K562 (cell line): ENCODE results near the gene CLCN6. TPM values are rescaled to one million over a fixed set of nuclear protein-coding genes. Genes with fewer than 3 reads are reported as not detected.

Experiments used
- ATAC-seq: fragments of 200-7000 bp; cut with Tn5 transposase; 3 replicates; pipeline ENCODE4 v1.9.1; 2020; ENCODE audit warnings: moderate library complexity
- BruUV-seq: library from RNA; stranded (reverse); fragments of 400-500 nt; replicated peaks from 2 replicates; lab custom pipeline; 2021; lab: Mats Ljungman, UMichigan
- CTCF ChIA-PET: fragments of 300-600 bp; formaldehyde crosslinking; extraction: SDS; loops from one replicate; lab custom pipeline; 2021; ENCODE audit warnings: low intra/inter-chr PET ratio; lab: Yijun Ruan, JAX
- POLR2A ChIA-PET: fragments of 300-600, 350-650 bp; sonication (Branson Sonifier 250); formaldehyde crosslinking; extraction: SDS; loops from one replicate; lab custom pipeline; 2021; ENCODE audit warnings: antibody characterized with exemption, inconsistent platforms; lab: Yijun Ruan, JAX
- DNase-seq, 4 experiments: peaks; one replicate each; pipeline versions ENCODE4 v3.0.0 to v3.0.0-alpha.2; 2011 to 2018; ENCODE audit warnings: low spot score in 3 of 4, mixed read lengths in 3 of 4; ENCODE audit errors: extremely low read depth in 1 of 4
- FAIRE-seq: peaks from 2 replicates; lab custom pipeline; 2011; peaks lifted over from hg19 to GRCh38; lab: Jason Lieb, UNC
- H2AFZ ChIP-seq: 2 replicates; pipeline ENCODE4 v1.6.0; 2011; ENCODE audit warnings: low read depth, low read length, control low read depth, inconsistent platforms
- H3K27ac ChIP-seq: fragments of 200-600 bp; 3 replicates; pipeline ENCODE4 v1.8.0; 2011; ENCODE audit warnings: low read depth, mild to moderate bottlenecking, control low read depth, inconsistent platforms, low read length, moderate library complexity, mixed read lengths; ENCODE audit errors: extremely low read depth
- H3K27me3 ChIP-seq, 2 experiments: fragments of 300-600 bp in 1 of 2; 2 replicates in 1 of 2; 3 replicates in 1 of 2; pipeline versions ENCODE4 v1.6.0 to v1.8.0; 2011; ENCODE audit warnings: inconsistent platforms in 2 of 2, low read length in 2 of 2, mild to moderate bottlenecking in 1 of 2, mixed read lengths in 1 of 2, moderate library complexity in 1 of 2; ENCODE audit not compliant: control insufficient read depth in 2 of 2, insufficient read depth in 2 of 2
- H3K36me3 ChIP-seq: fragments of 300-600 bp; 3 replicates; pipeline ENCODE4 v1.8.0; 2011; ENCODE audit warnings: mild to moderate bottlenecking, low read length, inconsistent platforms; ENCODE audit not compliant: control insufficient read depth, insufficient read depth
- H3K4me1 ChIP-seq, 2 experiments: fragments of 200-600 bp in 1 of 2; replicated peaks in 1 of 2; 2 replicates in 1 of 2; 3 replicates in 1 of 2; pipeline versions ENCODE4 v1.5.1 to v1.8.0; 2011; ENCODE audit warnings: inconsistent platforms in 2 of 2, low read length in 2 of 2, mild to moderate bottlenecking in 1 of 2, mixed read lengths in 1 of 2, moderate library complexity in 1 of 2; ENCODE audit not compliant: control insufficient read depth in 2 of 2, insufficient read depth in 2 of 2
- H3K4me2 ChIP-seq: 2 replicates; pipeline ENCODE4 v1.6.1; 2011; ENCODE audit warnings: low read length, control low read depth, inconsistent platforms, mixed read lengths; ENCODE audit not compliant: insufficient read depth
- H3K4me3 ChIP-seq: fragments of 200-600 bp; sonication (generic), shearing (Covaris generic); 2 replicates; pipeline ENCODE4 v1.5.1; 2016; ENCODE audit warnings: control low read depth, inconsistent platforms
- H3K79me2 ChIP-seq: fragments of 200-600 bp; 3 replicates; pipeline ENCODE4 v1.8.0; 2011; ENCODE audit warnings: low read length, inconsistent platforms; ENCODE audit not compliant: control insufficient read depth, insufficient read depth
- H3K9ac ChIP-seq, 2 experiments: 2 replicates each; pipeline versions ENCODE4 v1.6.0 to v1.6.1; 2011; ENCODE audit warnings: low read depth in 2 of 2, low read length in 2 of 2, control low read depth in 1 of 2, inconsistent platforms in 1 of 2, mild to moderate bottlenecking in 1 of 2, mixed read lengths in 1 of 2; ENCODE audit not compliant: insufficient read depth in 1 of 2
- H3K9me1 ChIP-seq: one replicate; pipeline ENCODE4 v1.6.0; 2011; ENCODE audit warnings: inconsistent platforms, mild to moderate bottlenecking, low read length, moderate library complexity; ENCODE audit not compliant: control insufficient read depth, insufficient read depth
- H3K9me3 ChIP-seq: replicated peaks from 2 replicates; pipeline ENCODE4 v1.5.1; 2011; ENCODE audit warnings: low read depth, low read length, inconsistent platforms; ENCODE audit not compliant: control insufficient read depth, insufficient read depth
- H4K20me1 ChIP-seq: replicated peaks from 2 replicates; pipeline ENCODE4 v1.6.1; 2011; ENCODE audit warnings: low read length, inconsistent platforms, mixed read lengths; ENCODE audit not compliant: control insufficient read depth, insufficient read depth
- C11orf30 ChIP-seq: fragments of 450-650 bp; IDR thresholded peaks from 2 replicates; pipeline ENCODE4 v1.6.1; 2016; ENCODE audit warnings: low read depth, mild to moderate bottlenecking
- CBFA2T2 ChIP-seq: fragments of 450-650 bp; conservative IDR thresholded peaks from 2 replicates; pipeline ENCODE4 v1.6.1; 2017; ENCODE audit warnings: mild to moderate bottlenecking
- FIP1L1 ChIP-seq: fragments of 200-400 bp; formaldehyde crosslinking; IDR thresholded peaks from 2 replicates; pipeline ENCODE4 v1.6.1; 2018; ENCODE audit warnings: mild to moderate bottlenecking, low read depth, low read length; ENCODE audit not compliant: poor library complexity, severe bottlenecking
- FOSL1 ChIP-seq: fragments of 200-800 bp; sonication (Bioruptor generic); conservative IDR thresholded peaks from 2 replicates; pipeline ENCODE4 v1.6.1; 2016; ENCODE audit warnings: missing genetic modification characterization, missing compliant biosample characterization
- ILF3 ChIP-seq: fragments of 450-650 bp; IDR thresholded peaks from 2 replicates; pipeline ENCODE4 v1.6.1; 2018; ENCODE audit warnings: antibody characterized with exemption, mild to moderate bottlenecking, moderate library complexity, borderline replicate concordance
- RAD21 ChIP-seq, 2 experiments: fragments of 250-450 bp in 1 of 2; fragments of 450-650 bp in 1 of 2; sonication (Bioruptor Pico) in 1 of 2; formaldehyde crosslinking in 1 of 2; IDR thresholded peaks in 1 of 2; conservative IDR thresholded peaks in 1 of 2; 2 replicates each; pipeline versions ENCODE4 v1.4.0 to v1.8.0; 2020 to 2022; ENCODE audit warnings: mild to moderate bottlenecking in 2 of 2, moderate library complexity in 1 of 2
- SREBF2 ChIP-seq: sonication (generic); formaldehyde crosslinking; IDR thresholded peaks from 2 replicates; pipeline ENCODE4 v1.4.0; 2020; ENCODE audit warnings: mild to moderate bottlenecking, missing genetic modification reagents
- SRSF1 ChIP-seq: fragments of 200-400 bp; formaldehyde crosslinking; IDR thresholded peaks from 2 replicates; pipeline ENCODE4 v1.6.1; 2017; ENCODE audit warnings: mild to moderate bottlenecking, low read depth, low read length, moderate library complexity
- U2AF1 ChIP-seq: fragments of 200-400 bp; formaldehyde crosslinking; optimal IDR thresholded peaks from 2 replicates; pipeline ENCODE3; 2017; ENCODE audit warnings: mild to moderate bottlenecking, low read depth, low read length, moderate library complexity
- ZNF146 ChIP-seq: IDR thresholded peaks from one replicate; pipeline ENCODE4 v1.6.1; 2018; ENCODE audit warnings: missing compliant biosample characterization; ENCODE audit not compliant: unreplicated experiment
- ZNF184 ChIP-seq: sonication (generic); formaldehyde crosslinking; IDR thresholded peaks from 2 replicates; pipeline ENCODE4 v1.5.0; 2020; ENCODE audit warnings: missing genetic modification reagents
- WGBS: fragments of 100-300 bp; shearing (Covaris generic); methylation state at CpG from one replicate; pipeline ENCODE4 v1.1.6; 2016; ENCODE audit warnings: low coverage, mixed read lengths; ENCODE audit not compliant: insufficient coverage; ENCODE audit errors: missing lambda C conversion rate; 5-methylcytosine and 5-hydroxymethylcytosine counted together
- in situ Hi-C: fragments of 300-500 bp; cut with MboI; formaldehyde crosslinking; loops from 4 replicates; pipeline ENCODE4 v1.15.0; 2018; ENCODE audit warnings: inconsistent platforms, mixed read lengths
- intact Hi-C: fragments of 100-400 bp; cut with micrococcal nuclease; formaldehyde crosslinking; loops from 2 replicates; pipeline ENCODE4 v1.14.2; 2022
- polyA plus RNA-seq, 8 experiments: library from polyadenylated mRNA; depleted of rRNA in 4 of 8; stranded (reverse) in 5 of 8; unstranded in 3 of 8; fragments of >200 nt; fragmentation: Nextera tagmentation in 2 of 8; fragmentation: Illumina TruSeq in 1 of 8; extraction: Ambion mirVana in 2 of 8; extraction: Trizol in 1 of 8; gene quantifications; 2 replicates each; pipeline versions ENCODE4 v1.2.1 to v1.2.3, GENCODE V29; 2011 to 2014; ENCODE audit warnings: inconsistent platforms in 1 of 8, missing spikeins in 1 of 8
- total RNA-seq, 7 experiments: library from RNA; depleted of rRNA in 6 of 7; stranded (reverse); fragments of >200 nt in 6 of 7; fragmentation: Illumina TruSeq in 2 of 7; extraction: Trizol in 2 of 7; gene quantifications; 2 replicates each; pipeline versions ENCODE4 v1.2.1 to v1.2.3, GENCODE V29; 2011 to 2021; ENCODE audit warnings: low replicate concordance in 1 of 7
- TF ChIP-seq, protein P1 (sequence below), 2 experiments: IDR thresholded peaks in 1 of 2; conservative IDR thresholded peaks in 1 of 2; 2 replicates each; pipeline ENCODE4 v1.6.1; 2016; ENCODE audit warnings: low read depth in 2 of 2, mild to moderate bottlenecking in 1 of 2, missing compliant biosample characterization in 1 of 2, missing genetic modification characterization in 1 of 2, moderate library complexity in 1 of 2
- TF ChIP-seq, protein P2 (sequence below): fragments of 250-450 bp; sonication (Bioruptor Pico); IDR thresholded peaks from 2 replicates; pipeline ENCODE4 v1.9.0; 2021; ENCODE audit warnings: mild to moderate bottlenecking, inconsistent platforms
- TF ChIP-seq, protein P3 (sequence below): fragments of 250-450 bp; sonication (Bioruptor Pico); IDR thresholded peaks from 2 replicates; pipeline ENCODE4 v1.8.0; 2022; ENCODE audit warnings: moderate library complexity, mild to moderate bottlenecking, inconsistent platforms

The CLCN6 gene
- total and polyA plus RNA-seq, 9 of the 15 experiments (the other 6 are each of a cell fraction or from before 2014, with no cell fraction given) = 2.0 to 21.8 (median 13.6) TPM

DNA sequence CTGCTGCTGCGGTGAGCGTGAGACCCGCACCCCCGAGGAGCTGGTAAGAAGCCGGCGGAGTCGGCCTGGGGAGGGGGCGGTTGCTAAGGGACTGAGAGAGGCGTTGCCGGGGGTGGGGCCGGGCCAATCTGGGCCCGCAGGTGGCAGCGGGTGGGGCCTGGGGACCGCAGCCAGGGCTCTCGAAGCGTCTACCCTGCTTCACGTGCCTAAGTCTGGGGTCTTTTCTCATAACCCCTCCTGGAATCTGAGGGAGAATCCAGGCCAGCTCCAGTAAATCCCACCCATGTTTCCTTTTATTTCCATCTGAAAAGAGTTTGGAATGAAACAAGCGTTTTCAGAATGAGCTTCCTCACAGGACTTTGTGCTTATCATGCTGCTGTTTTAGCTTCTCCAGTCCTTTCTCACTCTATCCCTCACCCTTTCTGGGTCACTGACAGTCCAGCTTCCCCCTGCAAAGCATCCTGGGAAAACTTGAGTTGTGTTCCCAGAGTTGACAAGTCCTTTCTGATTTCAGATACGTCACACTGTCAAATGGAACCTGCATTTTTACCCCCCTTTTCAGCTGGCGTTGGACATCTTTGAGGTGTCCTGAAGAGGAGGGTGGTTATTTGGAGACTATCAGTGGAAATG is 431 bp downstream of the CLCN6 start:
- Histone ChIP-seq H3K4me1 (peaks cover 27 to 34% of the 10 kb centered on the region in 2 experiments; a peak in 4 of 5 replicates), H3K4me2 (peak overlapping the region; percentile 90), H3K79me2 (peaks cover 79% of the 10 kb centered on the region), H3K4me3 (peak overlapping the region; percentile 81), H3K36me3 (peaks cover 49% of the 10 kb centered on the region), H4K20me1 (0 out of 2 replicates have a peak, but pooled peaks cover 5% of the 10 kb centered on the region), H3K27me3 (no peaks in the 10 kb centered on the region), H2AFZ (peak overlapping the region; percentile 91), H3K9me3 (no peaks in the 10 kb centered on the region), H3K9me1 (no peaks in the 10 kb centered on the region), H3K27ac (peak overlapping the region; percentile 78), H3K9ac (peak overlapping the region; percentile 77 to 87)
- DNase-seq (peak; percentile 51 to 92 (median 66)), ATAC-seq (peak; percentile 35), FAIRE-seq (peak; percentile 48)
- TSS peak; percentile 53 for BruUV-seq
- WGBS = 1% methylated on average over 20 of the region's 20 CpGs
- in situ Hi-C loops (no loop called here), intact Hi-C loops (loop anchor here (1.0 kb wide), 1 partner anchor 8 kb away; no protein-coding TSS in a partner anchor)
- POLR2A ChIA-PET = interaction anchor here (0.6 to 4.7 kb wide), 21 partner anchors 8 to 782 kb away, joined by 3 to 104 read pairs (median 3); partner anchors contain the start of gene MIIP
- CTCF ChIA-PET = no interaction called here
- TF ChIP-seq U2AF1 (no peak), C11orf30 (no peak), FIP1L1 (peak; percentile 1), CBFA2T2 (no peak), RAD21 (CRISPR knock-in tag; conservative IDR thresholded peaks at IDR 0.05 in 1 of 2, IDR thresholded peaks at IDR 0.05 in 1 of 2) (0 out of 4 replicates have a peak, but pooled peaks of 1 of the 2 experiments have one; percentile 5), ZNF184 (CRISPR knock-in tag) (no peak), FOSL1 (no peak), ZNF146 (CRISPR knock-in tag) (no peak), ILF3 (no peak), SREBF2 (CRISPR knock-in tag) (0 out of 2 replicates have a peak, but pooled peaks have one; percentile 32), SRSF1 (no peak)
- TF ChIP-seq, protein P1, sequence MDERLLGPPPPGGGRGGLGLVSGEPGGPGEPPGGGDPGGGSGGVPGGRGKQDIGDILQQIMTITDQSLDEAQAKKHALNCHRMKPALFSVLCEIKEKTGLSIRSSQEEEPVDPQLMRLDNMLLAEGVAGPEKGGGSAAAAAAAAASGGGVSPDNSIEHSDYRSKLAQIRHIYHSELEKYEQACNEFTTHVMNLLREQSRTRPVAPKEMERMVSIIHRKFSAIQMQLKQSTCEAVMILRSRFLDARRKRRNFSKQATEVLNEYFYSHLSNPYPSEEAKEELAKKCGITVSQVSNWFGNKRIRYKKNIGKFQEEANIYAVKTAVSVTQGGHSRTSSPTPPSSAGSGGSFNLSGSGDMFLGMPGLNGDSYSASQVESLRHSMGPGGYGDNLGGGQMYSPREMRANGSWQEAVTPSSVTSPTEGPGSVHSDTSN (CRISPR knock-in tag; IDR thresholded peaks at IDR 0.05; ENCODE audit: low read depth) = no peak
- TF ChIP-seq, protein P1 (tag; conservative IDR thresholded peaks at IDR 0.05; ENCODE audit: low read depth) = peak; percentile 18; the same call in 1 of the 2 replicates
- TF ChIP-seq, protein P2, sequence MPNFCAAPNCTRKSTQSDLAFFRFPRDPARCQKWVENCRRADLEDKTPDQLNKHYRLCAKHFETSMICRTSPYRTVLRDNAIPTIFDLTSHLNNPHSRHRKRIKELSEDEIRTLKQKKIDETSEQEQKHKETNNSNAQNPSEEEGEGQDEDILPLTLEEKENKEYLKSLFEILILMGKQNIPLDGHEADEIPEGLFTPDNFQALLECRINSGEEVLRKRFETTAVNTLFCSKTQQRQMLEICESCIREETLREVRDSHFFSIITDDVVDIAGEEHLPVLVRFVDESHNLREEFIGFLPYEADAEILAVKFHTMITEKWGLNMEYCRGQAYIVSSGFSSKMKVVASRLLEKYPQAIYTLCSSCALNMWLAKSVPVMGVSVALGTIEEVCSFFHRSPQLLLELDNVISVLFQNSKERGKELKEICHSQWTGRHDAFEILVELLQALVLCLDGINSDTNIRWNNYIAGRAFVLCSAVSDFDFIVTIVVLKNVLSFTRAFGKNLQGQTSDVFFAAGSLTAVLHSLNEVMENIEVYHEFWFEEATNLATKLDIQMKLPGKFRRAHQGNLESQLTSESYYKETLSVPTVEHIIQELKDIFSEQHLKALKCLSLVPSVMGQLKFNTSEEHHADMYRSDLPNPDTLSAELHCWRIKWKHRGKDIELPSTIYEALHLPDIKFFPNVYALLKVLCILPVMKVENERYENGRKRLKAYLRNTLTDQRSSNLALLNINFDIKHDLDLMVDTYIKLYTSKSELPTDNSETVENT = no peak
- TF ChIP-seq, protein P3, sequence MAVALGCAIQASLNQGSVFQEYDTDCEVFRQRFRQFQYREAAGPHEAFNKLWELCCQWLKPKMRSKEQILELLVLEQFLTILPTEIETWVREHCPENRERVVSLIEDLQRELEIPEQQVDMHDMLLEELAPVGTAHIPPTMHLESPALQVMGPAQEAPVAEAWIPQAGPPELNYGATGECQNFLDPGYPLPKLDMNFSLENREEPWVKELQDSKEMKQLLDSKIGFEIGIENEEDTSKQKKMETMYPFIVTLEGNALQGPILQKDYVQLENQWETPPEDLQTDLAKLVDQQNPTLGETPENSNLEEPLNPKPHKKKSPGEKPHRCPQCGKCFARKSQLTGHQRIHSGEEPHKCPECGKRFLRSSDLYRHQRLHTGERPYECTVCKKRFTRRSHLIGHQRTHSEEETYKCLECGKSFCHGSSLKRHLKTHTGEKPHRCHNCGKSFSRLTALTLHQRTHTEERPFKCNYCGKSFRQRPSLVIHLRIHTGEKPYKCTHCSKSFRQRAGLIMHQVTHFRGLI = no peak
